HepG2 (cell line): ENCODE data around the gene LCN1. TPM values are rescaled to one million over a fixed set of nuclear protein-coding genes. Genes with fewer than 3 reads are reported as not detected.

Experiments used
- ATAC-seq: fragments of 200-7000 bp; cut with Tn5 transposase; 3 replicates; pipeline ENCODE4 v1.9.1; 2020; ENCODE audit warnings: mild to moderate bottlenecking, moderate library complexity
- BruUV-seq: library from RNA; stranded (reverse); fragments of 400-500 nt; replicated peaks from 2 replicates; lab custom pipeline; 2021; lab: Mats Ljungman, UMichigan
- CTCF ChIA-PET: fragments of 300-600 bp; formaldehyde crosslinking; extraction: SDS; loops from one replicate; lab custom pipeline; 2021; ENCODE audit warnings: low total read pairs, inconsistent platforms, low intra/inter-chr PET ratio; lab: Yijun Ruan, JAX
- POLR2A ChIA-PET: fragments of 350-600 bp; sonication (Branson Sonifier 250); formaldehyde crosslinking; loops from one replicate; lab custom pipeline; 2020; ENCODE audit warnings: antibody characterized with exemption, inconsistent platforms; lab: Yijun Ruan, JAX
- DNase-seq: peaks from one replicate; pipeline ENCODE4 v3.0.0-alpha.2; 2015; ENCODE audit warnings: low spot score
- FAIRE-seq: peaks from 3 replicates; lab custom pipeline; 2011; peaks lifted over from hg19 to GRCh38; lab: Jason Lieb, UNC
- H2AFZ ChIP-seq: one replicate; pipeline ENCODE4 v1.6.1; 2011; ENCODE audit warnings: low read length, inconsistent platforms
- H3K27ac ChIP-seq: fragments of 300-600 bp; 3 replicates; pipeline ENCODE4 v1.8.0; 2011; ENCODE audit warnings: mixed run types, mild to moderate bottlenecking, mixed read lengths, low read length, inconsistent platforms; ENCODE audit not compliant: insufficient read depth; ENCODE audit errors: extremely low read length
- H3K27me3 ChIP-seq, 2 experiments: fragments of 200-600 bp in 1 of 2; 2 replicates in 1 of 2; 3 replicates in 1 of 2; pipeline versions ENCODE4 v1.6.0 to v1.8.0; 2011; ENCODE audit warnings: low read length in 2 of 2, mild to moderate bottlenecking in 2 of 2, moderate library complexity in 2 of 2, inconsistent platforms in 1 of 2; ENCODE audit not compliant: insufficient read depth in 2 of 2, control insufficient read depth in 1 of 2
- H3K36me3 ChIP-seq, 2 experiments: fragments of 200-600 bp in 1 of 2; replicated peaks in 1 of 2; 2 replicates in 1 of 2; 3 replicates in 1 of 2; pipeline versions ENCODE4 v1.5.1 to v1.8.0; 2011; ENCODE audit warnings: low read length in 2 of 2, inconsistent platforms in 1 of 2; ENCODE audit not compliant: insufficient read depth in 2 of 2, control insufficient read depth in 1 of 2
- H3K4me1 ChIP-seq: 2 replicates; pipeline ENCODE4 v1.5.1; 2012; ENCODE audit warnings: low read length, inconsistent platforms; ENCODE audit not compliant: insufficient read depth
- H3K4me2 ChIP-seq: 2 replicates; pipeline ENCODE4 v1.6.0; 2011; ENCODE audit warnings: low read depth, low read length, inconsistent platforms
- H3K4me3 ChIP-seq, 3 experiments: fragments of 200-600 bp in 1 of 3; sonication (generic), shearing (Covaris generic) in 1 of 3; replicated peaks in 1 of 3; 2 replicates each; pipeline ENCODE4 v1.5.1; 2011 to 2016; ENCODE audit warnings: low read length in 3 of 3, inconsistent platforms in 2 of 3, low read depth in 2 of 3, mild to moderate bottlenecking in 2 of 3, control low read depth in 1 of 3, mixed read lengths in 1 of 3; ENCODE audit not compliant: insufficient read depth in 1 of 3
- H3K79me2 ChIP-seq: one replicate; pipeline ENCODE4 v1.6.1; 2011; ENCODE audit warnings: low read length, inconsistent platforms; ENCODE audit not compliant: insufficient read depth
- H3K9ac ChIP-seq: 2 replicates; pipeline ENCODE4 v1.6.0; 2011; ENCODE audit warnings: mild to moderate bottlenecking, low read depth, low read length, inconsistent platforms; ENCODE audit not compliant: insufficient read depth
- H3K9me3 ChIP-seq: 2 replicates; pipeline ENCODE4 v1.5.1; 2012; ENCODE audit warnings: mild to moderate bottlenecking, low read length
- H4K20me1 ChIP-seq: 2 replicates; pipeline ENCODE4 v1.6.0; 2011; ENCODE audit warnings: inconsistent platforms, mild to moderate bottlenecking, low read length, moderate library complexity; ENCODE audit not compliant: insufficient read depth
- ATAD3A ChIP-seq: sonication (generic); formaldehyde crosslinking; IDR thresholded peaks from 2 replicates; pipeline ENCODE4 v1.4.0; 2020; ENCODE audit warnings: missing genetic modification reagents
- FOXM1 ChIP-seq: sonication (generic); formaldehyde crosslinking; IDR thresholded peaks from 2 replicates; pipeline ENCODE4 v1.5.0; 2020; ENCODE audit warnings: missing genetic modification reagents
- GABPA ChIP-seq, 2 experiments: IDR thresholded peaks; 2 replicates each; pipeline ENCODE4 v1.6.1; 2011 to 2016; ENCODE audit warnings: low read depth in 2 of 2, low read length in 1 of 2, missing biosample characterization in 1 of 2, missing genetic modification characterization in 1 of 2
- RFX1 ChIP-seq: fragments of 450-650 bp; IDR thresholded peaks from 2 replicates; pipeline ENCODE4 v1.6.1; 2017
- TAF15 ChIP-seq: fragments of 200-400 bp; formaldehyde crosslinking; IDR thresholded peaks from one replicate; pipeline ENCODE4 v1.6.1; 2018; ENCODE audit warnings: mild to moderate bottlenecking, low read depth, low read length; ENCODE audit not compliant: poor library complexity, severe bottlenecking
- ZBTB43 ChIP-seq: sonication (generic); formaldehyde crosslinking; conservative IDR thresholded peaks from 2 replicates; pipeline ENCODE4 v1.4.0; 2020; ENCODE audit warnings: missing genetic modification reagents
- ZNF816 ChIP-seq: sonication (generic); formaldehyde crosslinking; IDR thresholded peaks from 2 replicates; pipeline ENCODE4 v1.8.0; 2022; ENCODE audit warnings: missing genetic modification reagents, mild to moderate bottlenecking, borderline replicate concordance
- WGBS: methylation state at CpG from one replicate; pipeline ENCODE4 v1.1.6; 2017; ENCODE audit warnings: low lambda C conversion rate; 5-methylcytosine and 5-hydroxymethylcytosine counted together
- in situ Hi-C: cut with HindIII; loops from 2 replicates; pipeline ENCODE4 v1.10.0; 2017; ENCODE audit warnings: low pct_unique_long_range_greater_than_20kb; ENCODE audit not compliant: extremely low pct_ligation_motif_present
- intact Hi-C: fragments of 100-400 bp; cut with micrococcal nuclease; formaldehyde crosslinking; loops from one replicate; pipeline ENCODE4 v1.10.0; 2022; ENCODE audit not compliant: unreplicated experiment
- polyA plus RNA-seq, 8 experiments: library from polyadenylated mRNA; depleted of rRNA in 3 of 8; stranded (reverse) in 7 of 8; unstranded in 1 of 8; fragments of >200 nt; fragmentation: Illumina TruSeq in 4 of 8; extraction: Trizol in 4 of 8; gene quantifications; 2 replicates each; pipeline versions ENCODE4 v1.2.1 to v1.2.3, GENCODE V29; 2011 to 2016; ENCODE audit warnings: low read depth in 4 of 8, missing spikeins in 1 of 8, mixed read lengths in 1 of 8; ENCODE audit not compliant: insufficient read depth in 1 of 8
- total RNA-seq, 5 experiments: library from RNA; depleted of rRNA; stranded (reverse); fragments of >200 nt; fragmentation: Illumina TruSeq; extraction: Trizol; gene quantifications; 2 replicates each; pipeline ENCODE4 v1.2.3, GENCODE V29; 2016; ENCODE audit warnings: low read depth in 1 of 5

LCN1 gene
- total and polyA plus RNA-seq, 2 of the 13 experiments (the other 11 are each of a cell fraction or from before 2014, with no cell fraction given) = not detected

GRCh38 chr9:135516132-135516860, 4.9 kb upstream of the LCN1 start:
- intact Hi-C loops = no loop called here
- Histone ChIP-seq H3K4me2 (0 out of 2 replicates have a peak overlapping the region, but pooled peaks have one; percentile 19), H3K27me3 (peaks cover 4 to 52% of the 10 kb centered on the region in 2 experiments; a peak in 4 of 5 replicates), H3K9me3 (no peaks in the 10 kb centered on the region), H3K27ac (no peak overlapping the region), H3K36me3 (no peaks in the 10 kb centered on the region), H3K4me1 (no peaks in the 10 kb centered on the region), H2AFZ (no peak overlapping the region), H3K9ac (no peak overlapping the region), H3K4me3 (no peak overlapping the region), H3K79me2 (no peaks in the 10 kb centered on the region), H4K20me1 (no peaks in the 10 kb centered on the region)
- DNase-seq (no peak), ATAC-seq (no peak; the same call in 2 of the 3 replicates), FAIRE-seq (no peak)
- in situ Hi-C loops = no loop called here
- TF ChIP-seq ZNF816 (CRISPR knock-in tag) (no peak), GABPA (IDR thresholded peaks at IDR 0.05; ENCODE audit: low read depth, low read length) (no peak), GABPA (CRISPR knock-in tag; IDR thresholded peaks at IDR 0.05; ENCODE audit: low read depth) (peak; percentile 31; the same call in 1 of the 2 replicates)
- WGBS = 41% methylated on average over 11 of the region's 25 CpGs
- CTCF ChIA-PET = no interaction called here
- POLR2A ChIA-PET = no interaction called here
- no TSS peak for BruUV-seq

- ChIA-PET POLR2A (no interaction called here), CTCF (no interaction called here)
- WGBS = 86% methylated on average over 18 of the region's 24 CpGs
- no TSS peak for BruUV-seq
- Histone ChIP-seq H3K4me2 (no peak overlapping the region), H4K20me1 (no peaks in the 10 kb centered on the region), H2AFZ (no peak overlapping the region), H3K4me1 (no peaks in the 10 kb centered on the region), H3K27ac (no peak overlapping the region), H3K27me3 (peaks cover 3 to 55% of the 10 kb centered on the region in 2 experiments; a peak in 4 of 5 replicates), H3K9ac (no peak overlapping the region), H3K79me2 (no peaks in the 10 kb centered on the region), H3K4me3 (no peak overlapping the region), H3K9me3 (no peaks in the 10 kb centered on the region), H3K36me3 (no peaks in the 10 kb centered on the region)
- TF ChIP-seq ATAD3A (CRISPR knock-in tag) (no peak), RFX1 (no peak), ZBTB43 (CRISPR knock-in tag) (no peak), FOXM1 (CRISPR knock-in tag) (no peak), TAF15 (no peak)
- no peak for DNase-seq
- in situ Hi-C loops = no loop called here
- FAIRE-seq = no peak
- intact Hi-C loops = no loop called here
- ATAC-seq = no peak
Observed at GRCh38 chr9:135517407-135517822, 3.8 kb upstream of the LCN1 start.
